K562 (cell line): ENCODE results near the gene XRCC3. TPM values are rescaled to one million over a fixed set of nuclear protein-coding genes. Genes with fewer than 3 reads are reported as not detected.

Experiments
- HDAC6 ChIP-seq: IDR thresholded peaks from 2 replicates; pipeline ENCODE4 v1.6.1; 2012; ENCODE audit warnings: low read depth, mild to moderate bottlenecking, control low read depth, inconsistent platforms, low read length, moderate library complexity
- SMARCA5 ChIP-seq: fragments of 450-650 bp; IDR thresholded peaks from 2 replicates; pipeline ENCODE4 v1.6.1; 2016
- polyA plus RNA-seq, 8 experiments: library from polyadenylated mRNA; depleted of rRNA in 4 of 8; stranded (reverse) in 5 of 8; unstranded in 3 of 8; fragments of >200 nt; fragmentation: Nextera tagmentation in 2 of 8; fragmentation: Illumina TruSeq in 1 of 8; extraction: Ambion mirVana in 2 of 8; extraction: Trizol in 1 of 8; gene quantifications; 2 replicates each; pipeline versions ENCODE4 v1.2.1 to v1.2.3, GENCODE V29; 2011 to 2014; ENCODE audit warnings: inconsistent platforms in 1 of 8, missing spikeins in 1 of 8
- total RNA-seq, 7 experiments: library from RNA; depleted of rRNA in 6 of 7; stranded (reverse); fragments of >200 nt in 6 of 7; fragmentation: Illumina TruSeq in 2 of 7; extraction: Trizol in 2 of 7; gene quantifications; 2 replicates each; pipeline versions ENCODE4 v1.2.1 to v1.2.3, GENCODE V29; 2011 to 2021; ENCODE audit warnings: low replicate concordance in 1 of 7
- TF ChIP-seq, protein P1 (sequence below): fragments of 200-600 bp; sonication (generic); IDR thresholded peaks from one replicate; pipeline ENCODE4 v1.6.1; 2012; ENCODE audit warnings: mild to moderate bottlenecking, low read depth, low read length, inconsistent platforms
- TF ChIP-seq, protein P2 (sequence below): conservative IDR thresholded peaks from 2 replicates; pipeline ENCODE4 v1.6.1; 2011; ENCODE audit warnings: low read depth, mild to moderate bottlenecking, low read length; ENCODE audit not compliant: control insufficient read depth

XRCC3 gene
- total and polyA plus RNA-seq, 9 of the 15 experiments (the other 6 are each of a cell fraction or from before 2014, with no cell fraction given), result 0.34 to 59.3 (median 30.3) TPM

- TF ChIP-seq, protein P1, sequence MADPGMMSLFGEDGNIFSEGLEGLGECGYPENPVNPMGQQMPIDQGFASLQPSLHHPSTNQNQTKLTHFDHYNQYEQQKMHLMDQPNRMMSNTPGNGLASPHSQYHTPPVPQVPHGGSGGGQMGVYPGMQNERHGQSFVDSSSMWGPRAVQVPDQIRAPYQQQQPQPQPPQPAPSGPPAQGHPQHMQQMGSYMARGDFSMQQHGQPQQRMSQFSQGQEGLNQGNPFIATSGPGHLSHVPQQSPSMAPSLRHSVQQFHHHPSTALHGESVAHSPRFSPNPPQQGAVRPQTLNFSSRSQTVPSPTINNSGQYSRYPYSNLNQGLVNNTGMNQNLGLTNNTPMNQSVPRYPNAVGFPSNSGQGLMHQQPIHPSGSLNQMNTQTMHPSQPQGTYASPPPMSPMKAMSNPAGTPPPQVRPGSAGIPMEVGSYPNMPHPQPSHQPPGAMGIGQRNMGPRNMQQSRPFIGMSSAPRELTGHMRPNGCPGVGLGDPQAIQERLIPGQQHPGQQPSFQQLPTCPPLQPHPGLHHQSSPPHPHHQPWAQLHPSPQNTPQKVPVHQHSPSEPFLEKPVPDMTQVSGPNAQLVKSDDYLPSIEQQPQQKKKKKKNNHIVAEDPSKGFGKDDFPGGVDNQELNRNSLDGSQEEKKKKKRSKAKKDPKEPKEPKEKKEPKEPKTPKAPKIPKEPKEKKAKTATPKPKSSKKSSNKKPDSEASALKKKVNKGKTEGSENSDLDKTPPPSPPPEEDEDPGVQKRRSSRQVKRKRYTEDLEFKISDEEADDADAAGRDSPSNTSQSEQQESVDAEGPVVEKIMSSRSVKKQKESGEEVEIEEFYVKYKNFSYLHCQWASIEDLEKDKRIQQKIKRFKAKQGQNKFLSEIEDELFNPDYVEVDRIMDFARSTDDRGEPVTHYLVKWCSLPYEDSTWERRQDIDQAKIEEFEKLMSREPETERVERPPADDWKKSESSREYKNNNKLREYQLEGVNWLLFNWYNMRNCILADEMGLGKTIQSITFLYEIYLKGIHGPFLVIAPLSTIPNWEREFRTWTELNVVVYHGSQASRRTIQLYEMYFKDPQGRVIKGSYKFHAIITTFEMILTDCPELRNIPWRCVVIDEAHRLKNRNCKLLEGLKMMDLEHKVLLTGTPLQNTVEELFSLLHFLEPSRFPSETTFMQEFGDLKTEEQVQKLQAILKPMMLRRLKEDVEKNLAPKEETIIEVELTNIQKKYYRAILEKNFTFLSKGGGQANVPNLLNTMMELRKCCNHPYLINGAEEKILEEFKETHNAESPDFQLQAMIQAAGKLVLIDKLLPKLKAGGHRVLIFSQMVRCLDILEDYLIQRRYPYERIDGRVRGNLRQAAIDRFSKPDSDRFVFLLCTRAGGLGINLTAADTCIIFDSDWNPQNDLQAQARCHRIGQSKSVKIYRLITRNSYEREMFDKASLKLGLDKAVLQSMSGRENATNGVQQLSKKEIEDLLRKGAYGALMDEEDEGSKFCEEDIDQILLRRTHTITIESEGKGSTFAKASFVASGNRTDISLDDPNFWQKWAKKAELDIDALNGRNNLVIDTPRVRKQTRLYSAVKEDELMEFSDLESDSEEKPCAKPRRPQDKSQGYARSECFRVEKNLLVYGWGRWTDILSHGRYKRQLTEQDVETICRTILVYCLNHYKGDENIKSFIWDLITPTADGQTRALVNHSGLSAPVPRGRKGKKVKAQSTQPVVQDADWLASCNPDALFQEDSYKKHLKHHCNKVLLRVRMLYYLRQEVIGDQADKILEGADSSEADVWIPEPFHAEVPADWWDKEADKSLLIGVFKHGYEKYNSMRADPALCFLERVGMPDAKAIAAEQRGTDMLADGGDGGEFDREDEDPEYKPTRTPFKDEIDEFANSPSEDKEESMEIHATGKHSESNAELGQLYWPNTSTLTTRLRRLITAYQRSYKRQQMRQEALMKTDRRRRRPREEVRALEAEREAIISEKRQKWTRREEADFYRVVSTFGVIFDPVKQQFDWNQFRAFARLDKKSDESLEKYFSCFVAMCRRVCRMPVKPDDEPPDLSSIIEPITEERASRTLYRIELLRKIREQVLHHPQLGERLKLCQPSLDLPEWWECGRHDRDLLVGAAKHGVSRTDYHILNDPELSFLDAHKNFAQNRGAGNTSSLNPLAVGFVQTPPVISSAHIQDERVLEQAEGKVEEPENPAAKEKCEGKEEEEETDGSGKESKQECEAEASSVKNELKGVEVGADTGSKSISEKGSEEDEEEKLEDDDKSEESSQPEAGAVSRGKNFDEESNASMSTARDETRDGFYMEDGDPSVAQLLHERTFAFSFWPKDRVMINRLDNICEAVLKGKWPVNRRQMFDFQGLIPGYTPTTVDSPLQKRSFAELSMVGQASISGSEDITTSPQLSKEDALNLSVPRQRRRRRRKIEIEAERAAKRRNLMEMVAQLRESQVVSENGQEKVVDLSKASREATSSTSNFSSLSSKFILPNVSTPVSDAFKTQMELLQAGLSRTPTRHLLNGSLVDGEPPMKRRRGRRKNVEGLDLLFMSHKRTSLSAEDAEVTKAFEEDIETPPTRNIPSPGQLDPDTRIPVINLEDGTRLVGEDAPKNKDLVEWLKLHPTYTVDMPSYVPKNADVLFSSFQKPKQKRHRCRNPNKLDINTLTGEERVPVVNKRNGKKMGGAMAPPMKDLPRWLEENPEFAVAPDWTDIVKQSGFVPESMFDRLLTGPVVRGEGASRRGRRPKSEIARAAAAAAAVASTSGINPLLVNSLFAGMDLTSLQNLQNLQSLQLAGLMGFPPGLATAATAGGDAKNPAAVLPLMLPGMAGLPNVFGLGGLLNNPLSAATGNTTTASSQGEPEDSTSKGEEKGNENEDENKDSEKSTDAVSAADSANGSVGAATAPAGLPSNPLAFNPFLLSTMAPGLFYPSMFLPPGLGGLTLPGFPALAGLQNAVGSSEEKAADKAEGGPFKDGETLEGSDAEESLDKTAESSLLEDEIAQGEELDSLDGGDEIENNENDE, result no peak
- TF ChIP-seq, protein P2, sequence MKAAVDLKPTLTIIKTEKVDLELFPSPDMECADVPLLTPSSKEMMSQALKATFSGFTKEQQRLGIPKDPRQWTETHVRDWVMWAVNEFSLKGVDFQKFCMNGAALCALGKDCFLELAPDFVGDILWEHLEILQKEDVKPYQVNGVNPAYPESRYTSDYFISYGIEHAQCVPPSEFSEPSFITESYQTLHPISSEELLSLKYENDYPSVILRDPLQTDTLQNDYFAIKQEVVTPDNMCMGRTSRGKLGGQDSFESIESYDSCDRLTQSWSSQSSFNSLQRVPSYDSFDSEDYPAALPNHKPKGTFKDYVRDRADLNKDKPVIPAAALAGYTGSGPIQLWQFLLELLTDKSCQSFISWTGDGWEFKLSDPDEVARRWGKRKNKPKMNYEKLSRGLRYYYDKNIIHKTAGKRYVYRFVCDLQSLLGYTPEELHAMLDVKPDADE, result no peak; the same call in 1 of the 2 replicates
- TF ChIP-seq HDAC6 (no peak), SMARCA5 (no peak)
These were observed 15.3 kb upstream of the XRCC3 start (continued) for GRCh38 chr14:103730490-103731035.
